Activated CD4-positive, CD25-positive, alpha-beta regulatory T cell treated with anti-CD3 and anti-CD28 coated beads, Interleukin-2, amount 50 U/mL, for 72 hours (primary cell): ENCODE data around the gene LGI2.

Source experiments
- DNase-seq: peaks from one replicate; pipeline ENCODE4 v3.0.0; 2021

Gene LGI2

DNA sequence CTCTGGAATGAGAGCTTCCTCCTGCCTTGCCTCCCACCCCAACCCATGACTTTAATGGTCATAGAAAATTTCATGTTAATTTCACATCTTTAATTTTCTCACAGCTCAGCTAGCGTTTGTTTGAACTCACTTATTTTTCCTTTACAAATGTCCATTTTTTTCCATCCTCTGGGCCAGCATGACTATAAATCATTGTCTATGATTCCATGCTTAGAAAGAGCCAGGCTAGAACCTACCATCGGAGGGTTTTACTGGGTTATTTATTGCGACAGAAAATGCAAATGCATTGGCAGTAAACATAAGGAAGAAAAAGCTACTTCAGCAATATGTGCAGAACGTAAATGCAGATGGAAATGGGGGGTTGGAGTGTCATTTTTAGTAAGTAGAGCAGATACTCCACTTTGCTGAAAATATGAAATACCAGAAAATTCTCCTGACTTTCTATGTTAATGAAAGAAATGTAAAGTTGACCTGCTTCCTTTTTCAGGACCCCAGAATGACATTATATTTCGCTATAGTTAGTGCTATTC lies 37.1 kb downstream of the LGI2 start:
- DNase-seq: no peak

DNA sequence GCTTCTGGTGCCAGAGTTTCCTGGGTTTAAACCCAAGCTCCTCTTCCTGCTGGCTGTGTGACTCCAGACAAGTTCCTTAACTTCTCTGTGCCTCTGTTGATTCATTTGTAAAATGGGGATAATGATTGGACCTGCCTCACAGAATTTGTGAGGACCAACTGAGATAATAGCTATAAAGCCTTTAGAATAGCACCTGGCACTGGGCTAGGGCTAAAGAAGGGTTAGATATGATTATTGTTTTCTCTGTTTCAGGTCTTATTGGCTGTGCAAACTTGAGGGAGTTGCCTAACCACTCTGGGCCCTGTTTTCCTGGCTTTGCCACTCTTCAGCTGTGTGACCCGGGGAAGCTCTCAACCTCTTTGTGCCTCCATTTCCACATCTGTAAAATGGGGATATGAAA lies 37.8 kb downstream of the LGI2 start:
- no peak for DNase-seq

DNA sequence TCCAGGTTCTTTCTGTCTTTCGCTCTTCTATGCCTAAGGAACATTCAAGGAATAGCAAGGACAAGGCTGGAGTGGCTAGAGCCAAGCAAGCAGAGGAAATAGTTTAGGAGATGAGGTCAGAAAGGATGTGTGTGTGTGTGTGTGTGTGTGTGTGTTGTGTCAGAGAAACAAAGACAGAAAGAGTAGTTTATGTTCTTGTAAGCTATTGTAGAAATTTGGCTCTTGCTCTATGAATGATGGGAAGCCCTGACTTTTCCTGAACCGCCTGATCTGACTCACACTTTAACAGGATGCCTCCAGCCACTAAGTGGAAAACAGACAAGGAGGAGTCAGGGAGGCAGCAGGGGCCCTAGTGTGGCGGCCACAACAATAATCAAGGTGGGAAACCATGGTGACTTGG lies 39.7 kb downstream of the LGI2 start:
- no peak for DNase-seq

DNA sequence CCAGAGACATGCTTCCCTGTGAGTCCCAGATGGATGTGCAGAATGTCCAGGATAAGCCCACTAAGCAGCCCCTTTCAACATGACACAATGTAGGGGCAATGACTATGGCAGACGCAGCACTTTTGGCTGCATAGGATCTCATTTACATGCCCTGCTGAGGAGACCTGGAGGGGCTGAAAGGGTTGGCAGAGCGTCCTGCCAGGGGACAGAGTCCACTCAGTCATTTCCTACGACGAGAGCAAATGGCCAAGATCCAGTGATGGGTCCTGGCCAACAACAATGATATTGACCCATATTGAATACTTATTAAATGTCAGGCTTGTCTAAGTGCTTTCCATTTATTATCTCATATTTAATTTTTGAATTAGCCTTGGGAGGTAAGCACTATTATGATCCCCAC lies 41.4 kb downstream of the LGI2 start:
- DNase-seq: no peak

- no peak for DNase-seq
Observed at GRCh38 chr4:24988776-24989175, 42.0 kb downstream of the LGI2 start.

GRCh38 chr4:24984602-24985532 lies 45.9 kb downstream of the LGI2 start:
- no peak for DNase-seq

DNA sequence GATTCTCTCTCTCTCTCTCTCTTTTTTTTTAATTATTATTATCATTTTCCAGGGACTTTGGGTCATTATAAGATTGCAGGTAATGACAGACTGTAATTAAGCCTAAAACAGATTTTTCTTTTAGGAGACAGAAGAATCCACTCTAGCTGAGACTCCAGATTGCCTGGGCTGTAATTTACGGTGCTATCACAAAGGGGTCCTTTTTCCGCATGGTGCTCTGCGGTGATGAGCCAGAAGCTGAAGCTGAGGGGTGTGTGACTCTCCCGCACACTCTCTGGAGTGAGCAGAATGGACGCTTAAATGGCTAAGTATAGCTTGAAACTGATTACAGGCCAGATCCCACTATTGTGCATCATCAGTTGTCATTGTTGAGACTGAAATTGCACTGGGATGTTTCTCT lies 50.0 kb downstream of the LGI2 start:
- no peak for DNase-seq

- peak; percentile 36 for DNase-seq
Observed at GRCh38 chr4:24980064-24980690, 50.6 kb downstream of the LGI2 start.

DNA sequence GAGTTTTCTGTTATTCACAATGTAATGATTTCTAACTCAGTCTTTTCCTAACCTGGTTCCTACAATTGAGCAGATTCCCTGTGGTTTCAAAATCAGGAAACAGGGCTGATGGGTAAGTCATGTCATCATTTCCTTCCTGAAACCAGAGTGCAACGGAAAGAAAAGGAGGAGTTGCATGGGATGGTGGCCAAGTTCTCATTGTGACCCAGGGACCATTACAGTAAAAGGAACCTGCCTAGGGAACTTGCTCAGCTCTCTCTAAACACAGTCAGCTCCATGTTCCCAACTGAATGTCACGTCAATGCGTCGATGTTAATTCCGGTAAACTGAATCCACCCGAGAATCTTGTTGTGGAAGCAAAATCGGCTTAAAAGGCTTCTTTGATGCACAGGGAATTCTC lies 51.2 kb downstream of the LGI2 start:
- no peak for DNase-seq

DNA sequence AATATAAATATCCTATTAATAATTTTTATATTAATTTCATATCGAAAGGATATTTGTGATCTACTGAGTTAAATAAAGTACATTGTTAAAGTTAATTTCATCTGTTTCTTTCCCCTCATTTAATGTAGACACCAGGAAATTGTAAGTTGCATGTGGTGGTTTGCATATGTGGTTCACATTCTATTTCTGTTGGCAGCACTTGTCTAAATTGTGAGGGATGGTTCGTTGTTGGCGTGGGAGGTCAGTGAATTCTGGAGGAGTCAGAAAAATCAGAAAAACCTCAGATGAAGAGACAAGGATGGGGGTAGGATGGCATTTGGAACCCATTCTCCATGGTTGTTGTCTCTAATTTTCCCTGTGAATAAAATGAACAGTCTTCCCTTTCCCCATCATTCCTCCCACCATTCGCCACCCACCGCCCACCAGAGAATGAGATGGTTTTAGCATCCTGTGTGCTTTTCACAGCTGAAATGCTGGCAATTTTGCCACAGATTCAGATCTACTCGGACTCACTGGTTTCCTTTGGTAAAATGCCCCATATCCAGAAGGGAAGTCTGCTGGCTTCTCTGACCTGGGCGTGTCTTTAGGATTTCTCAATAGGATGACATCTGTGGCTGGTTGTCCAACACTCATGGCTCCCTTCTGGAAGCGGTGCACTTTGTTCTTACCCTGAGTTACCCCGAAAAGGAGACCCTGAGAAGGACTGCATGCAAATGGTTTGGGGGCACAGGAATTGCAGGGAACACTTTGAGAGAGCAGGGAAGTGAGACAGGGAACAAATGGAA lies 52.3 kb downstream of the LGI2 start:
- DNase-seq: no peak

DNA sequence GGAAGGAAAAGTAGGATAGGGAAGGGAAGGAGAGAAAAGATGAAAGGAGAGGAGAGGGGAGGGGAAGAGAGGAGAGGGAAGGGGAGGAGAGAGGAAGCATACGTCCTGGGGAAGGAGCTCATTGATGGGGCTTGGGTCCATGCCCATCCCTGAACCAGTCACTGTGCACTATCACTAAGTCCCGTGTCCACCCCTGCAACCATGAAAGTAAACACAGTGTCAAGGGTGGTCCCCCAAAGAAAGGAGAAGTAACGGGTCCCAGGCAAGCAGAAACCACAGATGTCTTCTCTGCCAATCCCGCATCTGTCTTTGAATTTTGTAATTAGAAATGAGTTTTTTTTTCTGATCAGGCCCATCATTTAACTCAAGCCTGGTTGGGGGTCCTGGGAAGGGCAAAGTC lies 55.2 kb downstream of the LGI2 start:
- DNase-seq: no peak

- no peak for DNase-seq
Observed at GRCh38 chr4:24973747-24974601, 56.8 kb downstream of the LGI2 start.

- no peak for DNase-seq
Observed at GRCh38 chr4:24973404-24973746, 57.4 kb downstream of the LGI2 start.

- DNase-seq: no peak
Observed at GRCh38 chr4:24971192-24971591, 59.6 kb downstream of the LGI2 start.

DNA sequence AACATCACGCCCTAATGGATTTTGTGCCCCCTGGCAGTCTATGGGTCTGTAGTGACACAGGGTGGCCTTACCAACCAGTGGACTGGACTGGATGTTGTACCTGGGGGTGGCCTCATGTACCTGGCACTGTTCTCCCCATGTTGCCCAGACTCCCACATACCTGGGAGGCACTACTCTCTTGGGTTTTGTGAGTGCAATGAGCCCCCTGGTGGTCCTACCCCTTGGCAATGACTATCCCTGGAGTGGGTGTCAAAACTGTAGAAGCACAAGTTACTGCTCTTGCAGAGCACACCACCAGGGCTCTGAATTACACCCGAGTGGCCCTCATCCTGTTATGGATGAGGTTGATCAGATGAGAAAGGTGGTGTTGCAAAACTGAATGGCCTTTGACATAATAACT lies 60.1 kb downstream of the LGI2 start:
- no peak for DNase-seq

DNA sequence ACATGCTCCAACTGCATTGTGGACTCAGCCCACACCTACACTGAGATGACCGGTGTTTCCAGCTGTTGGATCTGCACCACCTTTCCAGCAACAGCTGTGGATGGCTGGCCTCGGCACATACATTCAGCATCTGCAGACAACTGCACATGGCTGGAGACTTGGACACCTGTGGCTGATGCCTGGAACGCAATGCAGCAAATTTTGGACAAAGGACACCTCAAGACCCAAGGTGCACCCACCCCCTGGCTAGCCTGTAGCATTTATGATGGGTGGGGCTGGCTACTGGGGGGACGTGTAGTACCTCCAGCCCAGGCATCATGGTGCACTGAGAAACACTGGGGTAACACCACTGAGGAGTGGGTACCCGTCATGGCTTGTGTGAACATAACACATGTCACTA lies 60.6 kb downstream of the LGI2 start:
- DNase-seq: no peak

DNA sequence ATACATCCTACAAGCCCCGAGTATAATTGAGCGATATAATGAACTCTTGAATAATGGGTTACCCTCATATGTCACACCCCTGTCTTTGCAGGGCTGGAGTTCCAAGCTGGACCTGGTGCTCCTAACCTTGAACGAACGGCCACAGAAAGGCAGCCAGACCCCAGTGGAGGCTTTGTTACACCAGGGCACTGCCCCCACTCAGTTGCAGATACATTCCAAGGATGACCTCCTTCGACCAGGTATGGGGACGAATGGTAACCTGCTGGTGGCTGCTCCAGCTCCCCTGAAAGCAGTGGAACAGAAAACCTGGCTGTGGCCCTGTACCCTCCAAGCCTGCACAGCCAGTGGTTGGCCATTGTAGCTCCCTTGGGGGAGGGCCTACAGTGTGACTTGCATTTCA lies 61.3 kb downstream of the LGI2 start:
- DNase-seq: no peak

GRCh38 chr4:24968992-24969391 lies 61.8 kb downstream of the LGI2 start:
- DNase-seq: no peak

GRCh38 chr4:24968278-24968677 lies 62.5 kb downstream of the LGI2 start:
- no peak for DNase-seq

- DNase-seq: no peak
Observed at GRCh38 chr4:24967346-24967745, 63.4 kb downstream of the LGI2 start.

DNA sequence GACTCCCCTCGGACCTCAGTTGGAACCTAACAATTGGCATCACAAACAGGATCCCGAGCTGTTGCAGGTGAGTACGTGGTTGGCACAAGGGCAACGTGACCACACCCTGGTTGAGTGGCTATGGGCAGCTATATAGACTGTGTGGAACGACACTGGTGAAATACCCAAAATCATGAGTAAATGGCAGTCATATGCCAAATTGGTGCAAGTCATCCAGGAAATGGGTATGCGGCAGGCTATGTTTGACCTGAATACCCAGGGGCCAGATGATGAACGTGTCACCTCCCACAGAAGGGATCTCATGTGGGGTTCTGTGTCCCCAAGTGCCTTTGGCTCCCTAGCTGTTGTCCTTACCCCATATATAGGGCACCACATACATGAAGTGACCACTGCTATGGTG lies 64.7 kb downstream of the LGI2 start:
- DNase-seq: no peak

DNA sequence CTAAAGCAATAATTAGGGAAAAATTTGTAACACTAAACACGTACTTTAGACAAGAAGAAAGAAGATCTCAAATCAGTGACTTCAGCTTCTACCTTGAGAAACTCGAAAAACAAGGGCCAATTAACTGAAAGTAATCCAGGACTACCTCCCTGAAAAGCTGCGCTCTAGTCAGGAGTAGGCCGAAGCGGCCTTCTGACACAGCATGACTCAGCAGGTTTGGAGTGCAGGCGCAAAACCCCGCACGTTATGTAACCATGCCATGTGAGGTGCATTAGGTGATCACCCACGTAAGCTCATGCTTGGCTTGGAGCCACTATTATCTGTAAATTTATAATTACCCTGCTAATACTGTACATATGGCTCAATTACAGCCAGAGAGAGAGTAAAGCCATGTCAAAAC lies 65.1 kb downstream of the LGI2 start:
- no peak for DNase-seq

- DNase-seq: no peak
Observed at GRCh38 chr4:24963277-24963676, 67.5 kb downstream of the LGI2 start.
